ENCODE results near the gene COMMD3.

GRCh38 chr10:22303461-22303860 is 12.7 kb upstream of the COMMD3 start:
- TF ChIP-seq POLR2A (IDR thresholded peaks at IDR 0.05; ENCODE audit: control extremely low read depth in 1 of 2, low read depth in 2 of 2, low read length in 2 of 2): no peak
- TF ChIP-seq ASH2L (IDR thresholded peaks at IDR 0.05; ENCODE audit: low read length): no peak
- TF ChIP-seq HDAC2 (IDR thresholded peaks at IDR 0.05; ENCODE audit: borderline replicate concordance in 1 of 2, low read depth in 2 of 2, low read length in 2 of 2): no peak
- no peak for TF ChIP-seq CTCF (IDR thresholded peaks at IDR 0.05; ENCODE audit: control extremely low read depth in 1 of 3, insufficient read depth in 1 of 3, low read depth in 1 of 3, low read length in 3 of 3)
- TF ChIP-seq CHD1 (IDR thresholded peaks at IDR 0.05; ENCODE audit: low read depth, low read length): no peak
- no peak for TF ChIP-seq POLR2AphosphoS5 (IDR thresholded peaks at IDR 0.05; ENCODE audit: low read depth, low read length)
- no peak for TF ChIP-seq KDM1A (IDR thresholded peaks at IDR 0.05; ENCODE audit: borderline replicate concordance, low read length)
- no peak for TF ChIP-seq CREB1 (IDR thresholded peaks at IDR 0.05)
- TF ChIP-seq EP300 (IDR thresholded peaks at IDR 0.05; ENCODE audit: borderline replicate concordance in 1 of 2, low read depth in 2 of 2, low read length in 2 of 2): no peak
- no peak for TF ChIP-seq RFX5 (IDR thresholded peaks at IDR 0.05; ENCODE audit: borderline replicate concordance, low read depth, low read length)
- no peak for TF ChIP-seq BRCA1 (IDR thresholded peaks at IDR 0.05; ENCODE audit: low read depth, low read length)
- TF ChIP-seq SIN3A (conservative IDR thresholded peaks at IDR 0.05 in 1 of 2, IDR thresholded peaks at IDR 0.05 in 1 of 2; ENCODE audit: low read depth in 1 of 2, low read length in 2 of 2): no peak
- no peak for TF ChIP-seq FOSL1 (IDR thresholded peaks at IDR 0.05; ENCODE audit: insufficient read depth, low read depth, low read length)

All from H1 (cell line).